Lower leg skin (tissue), 3 donors: ENCODE data around the gene ZBTB4.

ENCODE experiments used
- POLR2A ChIP-seq, 2 donors: fragments of 450-650 bp; IDR thresholded peaks; one replicate each; pipeline ENCODE4 v1.6.1; 2016 to 2017; ENCODE audit warnings: antibody characterized with exemption in 2 of 2, mild to moderate bottlenecking in 1 of 2, moderate library complexity in 1 of 2
- TF ChIP-seq, protein P1 (sequence below), 3 donors: fragments of 450-650 bp; IDR thresholded peaks; one replicate each; pipeline ENCODE4 v1.5.1; 2016; ENCODE audit warnings: antibody characterized with exemption in 3 of 3, mild to moderate bottlenecking in 3 of 3, moderate library complexity in 2 of 3

DNA sequence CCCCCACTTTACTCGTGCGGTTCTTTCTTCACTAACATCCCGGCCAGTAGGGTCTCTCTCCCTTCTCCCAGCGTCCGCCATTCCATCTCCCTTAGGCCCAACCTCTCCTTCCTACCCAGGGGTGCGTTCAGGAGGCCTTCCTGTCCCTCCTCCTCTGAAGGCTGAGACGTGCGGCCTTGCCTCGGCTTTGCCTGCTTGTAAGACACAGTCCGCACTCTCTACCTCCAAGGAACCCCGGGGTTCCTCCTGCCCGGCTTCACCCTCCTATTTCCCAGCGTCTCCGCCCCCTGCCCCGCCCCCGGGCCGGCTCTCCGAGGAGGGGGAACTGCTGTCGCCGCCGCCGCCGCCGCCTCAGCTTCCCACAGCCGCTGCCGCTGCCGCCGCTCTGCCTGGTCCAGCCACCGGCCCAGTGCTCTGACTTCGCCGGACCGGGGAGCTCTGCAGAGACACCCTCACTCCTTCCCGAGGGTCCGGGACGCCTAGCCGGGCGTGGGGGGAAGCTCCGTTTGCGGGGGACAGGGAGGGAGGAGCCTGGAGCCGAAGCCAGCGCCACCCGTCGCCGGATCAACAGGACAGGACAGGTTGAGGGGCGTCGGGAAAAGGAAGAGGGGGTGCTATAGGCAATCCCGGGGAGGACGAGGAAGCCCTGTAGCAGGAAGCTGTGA, 41.3 kb downstream of the ZBTB4 start:
- no peak for TF ChIP-seq POLR2A (IDR thresholded peaks at IDR 0.05)
- TF ChIP-seq, protein P1, sequence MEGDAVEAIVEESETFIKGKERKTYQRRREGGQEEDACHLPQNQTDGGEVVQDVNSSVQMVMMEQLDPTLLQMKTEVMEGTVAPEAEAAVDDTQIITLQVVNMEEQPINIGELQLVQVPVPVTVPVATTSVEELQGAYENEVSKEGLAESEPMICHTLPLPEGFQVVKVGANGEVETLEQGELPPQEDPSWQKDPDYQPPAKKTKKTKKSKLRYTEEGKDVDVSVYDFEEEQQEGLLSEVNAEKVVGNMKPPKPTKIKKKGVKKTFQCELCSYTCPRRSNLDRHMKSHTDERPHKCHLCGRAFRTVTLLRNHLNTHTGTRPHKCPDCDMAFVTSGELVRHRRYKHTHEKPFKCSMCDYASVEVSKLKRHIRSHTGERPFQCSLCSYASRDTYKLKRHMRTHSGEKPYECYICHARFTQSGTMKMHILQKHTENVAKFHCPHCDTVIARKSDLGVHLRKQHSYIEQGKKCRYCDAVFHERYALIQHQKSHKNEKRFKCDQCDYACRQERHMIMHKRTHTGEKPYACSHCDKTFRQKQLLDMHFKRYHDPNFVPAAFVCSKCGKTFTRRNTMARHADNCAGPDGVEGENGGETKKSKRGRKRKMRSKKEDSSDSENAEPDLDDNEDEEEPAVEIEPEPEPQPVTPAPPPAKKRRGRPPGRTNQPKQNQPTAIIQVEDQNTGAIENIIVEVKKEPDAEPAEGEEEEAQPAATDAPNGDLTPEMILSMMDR (IDR thresholded peaks at IDR 0.05), result no peak
